Ramos (cell line): ENCODE results near the gene CSF1R.
"Not testable (repeated sequence)": the region's sequence is repeated elsewhere in the genome, so short reads cannot be mapped to it uniquely, and the experiment has no call there.

Experiments used
- in situ Hi-C: fragments of 300-500 bp; cut with MboI; formaldehyde crosslinking; loops from one replicate; pipeline ENCODE4 v1.14.3; 2022; ENCODE audit warnings: low sequenced_read_pairs; ENCODE audit not compliant: unreplicated experiment

The CSF1R gene

GRCh38 chr5:150036513-150036912 lies 49.8 kb downstream of the CSF1R start:
- in situ Hi-C loops: no loop called here

GRCh38 chr5:150035139-150035895 lies 51.0 kb downstream of the CSF1R start:
- in situ Hi-C loops: no loop called here

GRCh38 chr5:150034662-150035061 lies 51.7 kb downstream of the CSF1R start:
- in situ Hi-C loops: no loop called here

- in situ Hi-C loops: no loop called here
Observed at GRCh38 chr5:150033334-150033733, 53.0 kb downstream of the CSF1R start.

- in situ Hi-C loops: not testable (repeated sequence)
Observed at GRCh38 chr5:150028047-150028446, 58.3 kb downstream of the CSF1R start.

GRCh38 chr5:150026682-150027172 lies 59.6 kb downstream of the CSF1R start:
- in situ Hi-C loops: no loop called here

- in situ Hi-C loops: no loop called here
Observed at GRCh38 chr5:150024346-150024984, 61.9 kb downstream of the CSF1R start.

GRCh38 chr5:150023136-150023535 lies 63.2 kb downstream of the CSF1R start:
- in situ Hi-C loops: no loop called here

- in situ Hi-C loops: no loop called here
Observed at GRCh38 chr5:150022681-150023080, 63.7 kb downstream of the CSF1R start.

GRCh38 chr5:150022158-150022531 lies 64.2 kb downstream of the CSF1R start:
- in situ Hi-C loops: no loop called here

GRCh38 chr5:150021491-150022157 lies 64.7 kb downstream of the CSF1R start:
- in situ Hi-C loops: no loop called here

GRCh38 chr5:150020249-150020648 lies 66.1 kb downstream of the CSF1R start:
- in situ Hi-C loops: no loop called here

GRCh38 chr5:150017226-150018005 lies 68.9 kb downstream of the CSF1R start:
- in situ Hi-C loops: no loop called here

GRCh38 chr5:150016537-150016936 lies 69.8 kb downstream of the CSF1R start:
- in situ Hi-C loops: no loop called here

- in situ Hi-C loops: no loop called here
Observed at GRCh38 chr5:150015415-150015814, 70.9 kb downstream of the CSF1R start.

- in situ Hi-C loops: no loop called here
Observed at GRCh38 chr5:150014456-150014855, 71.9 kb downstream of the CSF1R start.

GRCh38 chr5:150013931-150014330 lies 72.4 kb downstream of the CSF1R start:
- in situ Hi-C loops: no loop called here

GRCh38 chr5:150009671-150010387 lies 76.5 kb downstream of the CSF1R start:
- in situ Hi-C loops: no loop called here

- in situ Hi-C loops: no loop called here
Observed at GRCh38 chr5:150007050-150007449, 79.3 kb downstream of the CSF1R start.

GRCh38 chr5:150006318-150006717 lies 80.0 kb downstream of the CSF1R start:
- in situ Hi-C loops: no loop called here
